HEK293T (cell line): ENCODE results near the gene FBRSL1.

Experiments used
- CTBP1 ChIP-seq: fragments of 450-650 bp; IDR thresholded peaks from 2 replicates; pipeline ENCODE4 v1.6.1; 2016; ENCODE audit warnings: borderline replicate concordance
- FOXA1 ChIP-seq: fragments of 450-650 bp; IDR thresholded peaks from 2 replicates; pipeline ENCODE4 v1.6.1; 2016; ENCODE audit warnings: mild to moderate bottlenecking
- FOXK2 ChIP-seq: fragments of 450-650 bp; IDR thresholded peaks from 2 replicates; pipeline ENCODE4 v1.6.1; 2016; ENCODE audit warnings: mild to moderate bottlenecking
- FOXM1 ChIP-seq: fragments of 450-650 bp; IDR thresholded peaks from 2 replicates; pipeline ENCODE4 v1.6.1; 2017; ENCODE audit warnings: mild to moderate bottlenecking, borderline replicate concordance
- HDGF ChIP-seq: fragments of 450-650 bp; IDR thresholded peaks from 2 replicates; pipeline ENCODE4 v1.6.1; 2017; ENCODE audit warnings: antibody characterized with exemption, borderline replicate concordance
- NFRKB ChIP-seq: fragments of 450-650 bp; IDR thresholded peaks from 2 replicates; pipeline ENCODE4 v1.6.1; 2016; ENCODE audit warnings: mild to moderate bottlenecking, moderate library complexity
- PKNOX1 ChIP-seq: fragments of 450-650 bp; IDR thresholded peaks from 2 replicates; pipeline ENCODE4 v1.6.1; 2016
- SP1 ChIP-seq: fragments of 450-650 bp; IDR thresholded peaks from 2 replicates; pipeline ENCODE4 v1.6.1; 2017
- ZNF384 ChIP-seq: fragments of 450-650 bp; IDR thresholded peaks from 2 replicates; pipeline ENCODE4 v1.6.1; 2016

GRCh38 chr12:132477017-132477702 is 12.8 kb upstream of the FBRSL1 start:
- TF ChIP-seq ZNF384: no peak
- TF ChIP-seq CTBP1: no peak
- TF ChIP-seq PKNOX1: no peak
- TF ChIP-seq SP1: no peak
- TF ChIP-seq NFRKB: no peak
- TF ChIP-seq FOXA1: no peak
- TF ChIP-seq FOXK2: no peak
- TF ChIP-seq HDGF: no peak
- no peak for TF ChIP-seq FOXM1
